CD4-positive, alpha-beta T cell (primary cell): ENCODE results near the gene AWAT1. TPM values are rescaled to one million over a fixed set of nuclear protein-coding genes. Genes with fewer than 3 reads are reported as not detected.
"Not testable (repeated sequence)": the region's sequence is repeated elsewhere in the genome, so short reads cannot be mapped to it uniquely, and the experiment has no call there.

Experiments used
- ATAC-seq: fragments of 200-7000 bp; cut with Tn5 transposase; one replicate; pipeline ENCODE4 v1.10.0; 2022; ENCODE audit warnings: mild to moderate bottlenecking; ENCODE audit not compliant: poor library complexity
- CTCF ChIA-PET: fragments of 350-600 bp; sonication (Branson Sonifier 250); formaldehyde crosslinking; loops from one replicate; lab custom pipeline; 2021; ENCODE audit warnings: antibody characterized with exemption, inconsistent platforms; lab: Charles Lee
- POLR2A ChIA-PET: fragments of 350-600 bp; sonication (Branson Sonifier 250); formaldehyde crosslinking; loops from one replicate; lab custom pipeline; 2021; ENCODE audit warnings: antibody characterized with exemption, inconsistent platforms; lab: Charles Lee
- DNase-seq, 14 experiments: peaks; one replicate each; pipeline ENCODE4 v3.0.0-alpha.2; 2013 to 2020; ENCODE audit warnings: mixed read lengths in 2 of 14
- H3K27ac ChIP-seq, 2 donors: one replicate each; pipeline versions ENCODE4 v1.5.1 to v1.7.0; 2013; ENCODE audit warnings: low read length in 2 of 2, low read depth in 1 of 2, mild to moderate bottlenecking in 1 of 2
- H3K27me3 ChIP-seq, 2 experiments: 1 replicate in 1 of 2; 2 replicates in 1 of 2; pipeline versions ENCODE4 v1.6.1 to v1.7.0; 2013; ENCODE audit warnings: low read length in 2 of 2, control low read depth in 1 of 2, mild to moderate bottlenecking in 1 of 2, moderate library complexity in 1 of 2; ENCODE audit not compliant: insufficient read depth in 2 of 2, control insufficient read depth in 1 of 2
- H3K36me3 ChIP-seq: one replicate; pipeline ENCODE4 v1.6.1; 2013; ENCODE audit warnings: low read length, control low read depth; ENCODE audit not compliant: insufficient read depth
- H3K4me1 ChIP-seq: one replicate; pipeline ENCODE4 v1.6.1; 2013; ENCODE audit warnings: low read length, control low read depth; ENCODE audit not compliant: insufficient read depth
- H3K4me3 ChIP-seq: one replicate; pipeline ENCODE4 v1.5.1; 2013; ENCODE audit warnings: mild to moderate bottlenecking, low read length, moderate library complexity
- H3K9me3 ChIP-seq, 2 experiments: 1 replicate in 1 of 2; 2 replicates in 1 of 2; pipeline versions ENCODE4 v1.6.1 to v1.7.0; 2013; ENCODE audit warnings: low read length in 2 of 2, mild to moderate bottlenecking in 2 of 2, control low read depth in 1 of 2, moderate library complexity in 1 of 2; ENCODE audit not compliant: control insufficient read depth in 1 of 2, insufficient read depth in 1 of 2
- H3K27ac Mint-ChIP-seq: one replicate; pipeline ENCODE4 v1.8.0; 2020; ENCODE audit warnings: mixed read lengths
- H3K27me3 Mint-ChIP-seq: one replicate; pipeline ENCODE4 v1.8.0; 2021; ENCODE audit warnings: mixed read lengths
- H3K36me3 Mint-ChIP-seq: one replicate; pipeline ENCODE4 v1.8.0; 2021; ENCODE audit warnings: low read depth, mixed read lengths
- H3K4me1 Mint-ChIP-seq: one replicate; pipeline ENCODE4 v1.8.0; 2021; ENCODE audit warnings: low read depth, mixed read lengths
- H3K4me3 Mint-ChIP-seq: one replicate; pipeline ENCODE4 v1.8.0; 2020; ENCODE audit warnings: mild to moderate bottlenecking, mixed read lengths
- H3K9me3 Mint-ChIP-seq: one replicate; pipeline ENCODE4 v1.8.0; 2020; ENCODE audit warnings: mixed read lengths
- intact Hi-C, 2 experiments: fragments of 100-400 bp; cut with DNase I in 1 of 2; cut with micrococcal nuclease in 1 of 2; formaldehyde crosslinking; loops; one replicate each; pipeline versions ENCODE4 v1.15.1 to v1.9.0; 2023 to 2025; cut with DNase I, micrococcal nuclease
- total RNA-seq, 174 experiments: library from RNA in 2 of 174; stranded (reverse) in 2 of 174; gene quantifications; one replicate each; pipeline ENCODE4 v1.2.3 and lab custom pipeline; 2021 to 2026
- TF ChIP-seq, protein P1 (sequence below): fragments of 200-600 bp; IDR thresholded peaks from one replicate; pipeline ENCODE4 v1.8.0; 2022; ENCODE audit warnings: antibody characterized with exemption, mild to moderate bottlenecking

AWAT1 gene
- total RNA-seq, 2 experiments from 2014 or later: not detected

DNA sequence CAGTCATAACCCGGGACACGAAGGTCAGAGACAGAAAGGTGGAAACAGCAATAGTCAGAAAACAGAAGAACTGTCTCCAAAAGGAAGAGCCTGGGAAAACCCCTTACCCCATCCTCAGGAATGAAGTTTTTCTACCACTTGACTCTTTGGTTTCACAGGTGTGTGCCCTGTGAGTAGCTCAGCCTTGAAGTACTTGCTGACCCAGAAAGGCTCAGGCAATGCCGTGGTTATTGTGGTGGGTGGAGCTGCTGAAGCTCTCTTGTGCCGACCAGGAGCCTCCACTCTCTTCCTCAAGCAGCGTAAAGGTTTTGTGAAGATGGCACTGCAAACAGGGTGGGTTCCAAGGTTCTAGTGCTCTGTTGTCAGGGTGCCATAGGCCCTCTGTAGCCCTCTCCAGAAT, 32.7 kb upstream of the AWAT1 start:
- Mint-ChIP-seq H3K36me3 (no peaks in the 10 kb centered on the region), H3K4me3 (no peak overlapping the region), H3K27ac (no peak overlapping the region), H3K9me3 (no peaks in the 10 kb centered on the region), H3K27me3 (no peaks in the 10 kb centered on the region), H3K4me1 (no peaks in the 10 kb centered on the region)
- ChIA-PET POLR2A (no interaction called here), CTCF (no interaction called here)
- H3K36me3 ChIP-seq: no peaks in the 10 kb centered on the region
- intact Hi-C loops: no loop called here
- no peaks in the 10 kb centered on the region for H3K4me1 ChIP-seq
- no peak overlapping the region for H3K4me3 ChIP-seq
- no peak overlapping the region for H3K27ac ChIP-seq
- no peaks in the 10 kb centered on the region for H3K9me3 ChIP-seq
- H3K27me3 ChIP-seq: no peaks in the 10 kb centered on the region
- ATAC-seq (no peak), DNase-seq (no peak)
- TF ChIP-seq, protein P1, sequence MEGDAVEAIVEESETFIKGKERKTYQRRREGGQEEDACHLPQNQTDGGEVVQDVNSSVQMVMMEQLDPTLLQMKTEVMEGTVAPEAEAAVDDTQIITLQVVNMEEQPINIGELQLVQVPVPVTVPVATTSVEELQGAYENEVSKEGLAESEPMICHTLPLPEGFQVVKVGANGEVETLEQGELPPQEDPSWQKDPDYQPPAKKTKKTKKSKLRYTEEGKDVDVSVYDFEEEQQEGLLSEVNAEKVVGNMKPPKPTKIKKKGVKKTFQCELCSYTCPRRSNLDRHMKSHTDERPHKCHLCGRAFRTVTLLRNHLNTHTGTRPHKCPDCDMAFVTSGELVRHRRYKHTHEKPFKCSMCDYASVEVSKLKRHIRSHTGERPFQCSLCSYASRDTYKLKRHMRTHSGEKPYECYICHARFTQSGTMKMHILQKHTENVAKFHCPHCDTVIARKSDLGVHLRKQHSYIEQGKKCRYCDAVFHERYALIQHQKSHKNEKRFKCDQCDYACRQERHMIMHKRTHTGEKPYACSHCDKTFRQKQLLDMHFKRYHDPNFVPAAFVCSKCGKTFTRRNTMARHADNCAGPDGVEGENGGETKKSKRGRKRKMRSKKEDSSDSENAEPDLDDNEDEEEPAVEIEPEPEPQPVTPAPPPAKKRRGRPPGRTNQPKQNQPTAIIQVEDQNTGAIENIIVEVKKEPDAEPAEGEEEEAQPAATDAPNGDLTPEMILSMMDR: no peak

DNA sequence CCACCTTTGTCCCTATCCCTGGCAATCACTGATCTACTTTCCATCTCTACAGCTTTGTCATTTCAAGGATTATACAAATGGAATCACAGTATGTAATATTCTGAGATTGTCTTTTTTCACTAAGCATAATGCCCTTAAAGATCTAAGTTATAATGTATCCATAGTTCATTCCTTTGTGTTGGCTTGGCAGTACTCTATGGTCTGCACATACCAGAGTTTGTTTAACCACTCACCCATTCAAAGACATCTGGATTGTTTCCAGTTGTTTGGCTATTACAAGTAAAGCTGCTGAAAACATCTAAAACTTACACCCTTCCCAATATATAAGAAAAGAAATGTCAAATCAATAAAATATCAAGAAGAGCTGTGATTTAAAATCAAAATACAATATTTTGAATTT, 26.0 kb upstream of the AWAT1 start:
- no peak for ATAC-seq
- ChIA-PET CTCF (interaction anchor here (1.1 kb wide), 1 partner anchor 12 kb away, joined by 3 read pairs; no protein-coding TSS in a partner anchor), POLR2A (no interaction called here)
- Mint-ChIP-seq H3K36me3 (no peaks in the 10 kb centered on the region), H3K4me1 (no peaks in the 10 kb centered on the region), H3K27me3 (no peaks in the 10 kb centered on the region), H3K4me3 (no peak overlapping the region), H3K27ac (no peak overlapping the region), H3K9me3 (no peaks in the 10 kb centered on the region)
- Histone ChIP-seq H3K4me3 (no peak overlapping the region), H3K27me3 (no peaks in the 10 kb centered on the region), H3K27ac (no peak overlapping the region), H3K36me3 (no peaks in the 10 kb centered on the region), H3K4me1 (no peaks in the 10 kb centered on the region), H3K9me3 (no peaks in the 10 kb centered on the region)
- TF ChIP-seq, protein P1: no peak
- intact Hi-C loops: no loop called here
- DNase-seq: no peak

DNA sequence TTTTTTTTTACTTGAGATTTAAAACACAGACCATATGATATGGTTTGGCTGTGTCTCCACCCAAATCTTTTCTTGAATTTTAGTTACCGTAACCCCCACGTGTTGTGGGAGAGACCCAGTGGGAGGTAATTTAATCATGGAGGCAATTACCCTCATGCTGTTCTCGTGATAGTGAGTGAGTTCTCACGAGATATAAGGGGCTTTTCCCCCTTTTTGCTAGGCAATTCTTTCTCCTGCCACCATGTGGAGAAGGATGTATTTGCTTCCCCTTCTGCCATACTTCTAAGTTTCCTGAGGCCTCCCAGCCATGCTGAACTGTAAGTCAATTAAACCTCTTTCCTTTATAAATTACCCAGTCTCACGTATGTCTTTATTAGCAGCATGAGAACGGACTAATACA, 24.9 kb upstream of the AWAT1 start:
- CTCF ChIA-PET, DNase-seq, H3K27ac ChIP-seq, H3K9me3 Mint-ChIP-seq, H3K9me3 ChIP-seq, H3K27ac Mint-ChIP-seq, ATAC-seq, H3K4me1 ChIP-seq, POLR2A ChIA-PET, H3K27me3 Mint-ChIP-seq, H3K4me3 Mint-ChIP-seq, H3K36me3 ChIP-seq, H3K36me3 Mint-ChIP-seq, intact Hi-C loops, H3K4me3 ChIP-seq, H3K4me1 Mint-ChIP-seq, H3K27me3 ChIP-seq: not testable (repeated sequence)

DNA sequence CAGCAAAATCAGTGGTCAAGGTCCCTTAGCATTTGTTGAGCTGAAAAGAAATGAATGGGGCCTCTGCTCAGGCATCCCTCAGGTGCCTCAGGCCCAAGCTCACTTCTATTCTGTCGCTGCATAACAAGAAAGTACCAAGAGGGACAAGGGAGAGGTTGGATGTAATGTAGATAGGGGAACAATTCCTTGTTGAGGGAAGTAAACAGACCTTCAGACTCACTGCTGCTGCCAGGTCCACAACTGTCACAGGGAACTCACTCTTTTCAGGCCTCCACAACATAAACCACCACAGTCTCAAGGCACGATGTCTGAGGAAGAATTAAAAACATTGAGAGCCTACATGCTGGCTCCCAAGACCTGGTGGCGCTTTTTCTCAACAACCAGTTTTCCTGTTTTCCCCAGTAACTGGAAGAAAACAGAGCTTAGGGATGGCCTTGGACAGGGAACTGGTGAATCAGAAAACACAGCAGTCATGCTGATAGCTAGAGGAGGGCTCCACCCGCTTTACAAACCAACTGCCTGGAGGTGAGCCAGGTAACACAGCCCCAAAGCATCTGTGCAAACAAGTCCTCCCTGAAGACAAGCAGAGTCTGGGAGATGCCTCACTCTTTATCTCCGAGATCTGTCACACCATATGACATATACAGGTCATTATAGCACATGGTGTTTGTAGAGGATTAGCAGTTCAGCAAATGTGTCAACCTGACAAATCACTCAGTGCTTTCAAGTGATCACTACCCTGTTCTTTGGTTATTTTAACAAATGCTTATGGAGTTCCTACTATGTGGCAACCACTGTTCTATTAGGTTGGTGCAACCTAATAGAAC, 14.3 kb upstream of the AWAT1 start:
- H3K27ac ChIP-seq: no peak overlapping the region
- no peaks in the 10 kb centered on the region for H3K36me3 ChIP-seq
- no peak overlapping the region for H3K27ac Mint-ChIP-seq
- H3K27me3 Mint-ChIP-seq: no peaks in the 10 kb centered on the region
- intact Hi-C loops: no loop called here
- ATAC-seq (no peak), DNase-seq (no peak)
- H3K4me3 Mint-ChIP-seq: no peak overlapping the region
- ChIA-PET POLR2A (no interaction called here), CTCF (no interaction called here)
- H3K27me3 ChIP-seq: no peaks in the 10 kb centered on the region
- no peaks in the 10 kb centered on the region for H3K9me3 Mint-ChIP-seq
- TF ChIP-seq, protein P1: no peak
- H3K9me3 ChIP-seq: no peaks in the 10 kb centered on the region
- no peaks in the 10 kb centered on the region for H3K4me1 ChIP-seq
- no peaks in the 10 kb centered on the region for H3K4me1 Mint-ChIP-seq
- H3K36me3 Mint-ChIP-seq: no peaks in the 10 kb centered on the region
- no peak overlapping the region for H3K4me3 ChIP-seq
